H1 (cell line): ENCODE measurements around the gene TRDMT1. TPM values are rescaled to one million over a fixed set of nuclear protein-coding genes. Genes with fewer than 3 reads are reported as not detected.

ENCODE experiments used
- ASH2L ChIP-seq: fragments of 200-600, 300-600 bp; sonication (generic); IDR thresholded peaks from one replicate; pipeline ENCODE4 v1.7.1; 2017; ENCODE audit warnings: low read length
- BCL11A ChIP-seq, 2 experiments: IDR thresholded peaks; one replicate each; pipeline ENCODE4 v1.6.1; 2011; ENCODE audit warnings: low read depth in 2 of 2, low read length in 2 of 2, mild to moderate bottlenecking in 2 of 2
- CBX8 ChIP-seq: fragments of 300-800, 300-1000 bp; sonication (generic); IDR thresholded peaks from 2 replicates; pipeline ENCODE4 v1.7.1; 2016; ENCODE audit warnings: low read depth, low read length, borderline replicate concordance
- GTF2F1 ChIP-seq: IDR thresholded peaks from 2 replicates; pipeline ENCODE4 v1.6.1; 2012; ENCODE audit warnings: low read depth, low read length, improper control_type of control experiment, borderline replicate concordance
- NANOG ChIP-seq: IDR thresholded peaks from 2 replicates; pipeline ENCODE4 v1.6.1; 2011; ENCODE audit warnings: low read length, low read depth, mild to moderate bottlenecking, inconsistent platforms; ENCODE audit not compliant: insufficient read depth, poor library complexity, severe bottlenecking
- POLR2AphosphoS5 ChIP-seq: IDR thresholded peaks from 2 replicates; pipeline ENCODE4 v1.6.1; 2011; ENCODE audit warnings: low read depth, low read length
- SIRT6 ChIP-seq: IDR thresholded peaks from one replicate; pipeline ENCODE4 v1.7.1; 2012; ENCODE audit warnings: low read length, inconsistent platforms
- SP4 ChIP-seq: IDR thresholded peaks from 2 replicates; pipeline ENCODE4 v1.6.1; 2012; ENCODE audit warnings: low read length, inconsistent platforms
- SUZ12 ChIP-seq: fragments of 200-600 bp; sonication (generic); IDR thresholded peaks from 2 replicates; pipeline ENCODE4 v1.6.1; 2012; ENCODE audit warnings: mild to moderate bottlenecking, inconsistent platforms, low read length, moderate library complexity, mixed read lengths
- polyA plus RNA-seq, 7 experiments: library from polyadenylated mRNA; depleted of rRNA in 3 of 7; stranded (reverse) in 5 of 7; unstranded in 2 of 7; fragments of >200 nt in 5 of 7; fragments of 200-250 nt in 2 of 7; gene quantifications; 1 replicate in 5 of 7; 2 replicates in 1 of 7; 4 replicates in 1 of 7; pipeline versions ENCODE4 v1.2.1 to v1.2.3, GENCODE V29; 2011 to 2013; ENCODE audit warnings: missing spikeins in 2 of 7, mixed read lengths in 2 of 7
- total RNA-seq: library from RNA; stranded (reverse); fragmentation: NEBNext Ultra II Directional; extraction: Animal tissue kit (Norgen Biotek cat#: 25700); gene quantifications from 2 replicates; pipeline ENCODE4 v1.2.1, GENCODE V29; 2021
- TF ChIP-seq, protein P1 (sequence below): fragments of 300-600 bp; sonication (generic); IDR thresholded peaks from 2 replicates; pipeline ENCODE4 v1.7.1; 2012; ENCODE audit warnings: low read length, moderate library complexity, mild to moderate bottlenecking, inconsistent platforms; ENCODE audit not compliant: insufficient replicate concordance
- TF ChIP-seq, protein P2 (sequence below): IDR thresholded peaks from 2 replicates; pipeline ENCODE4 v1.6.1; 2011; ENCODE audit warnings: low read length, improper control_type of control experiment

Gene TRDMT1
- total and polyA plus RNA-seq, 2 of the 8 experiments (the other 6 are each of a cell fraction or from before 2014, with no cell fraction given): 7.4 to 21.4 TPM

DNA sequence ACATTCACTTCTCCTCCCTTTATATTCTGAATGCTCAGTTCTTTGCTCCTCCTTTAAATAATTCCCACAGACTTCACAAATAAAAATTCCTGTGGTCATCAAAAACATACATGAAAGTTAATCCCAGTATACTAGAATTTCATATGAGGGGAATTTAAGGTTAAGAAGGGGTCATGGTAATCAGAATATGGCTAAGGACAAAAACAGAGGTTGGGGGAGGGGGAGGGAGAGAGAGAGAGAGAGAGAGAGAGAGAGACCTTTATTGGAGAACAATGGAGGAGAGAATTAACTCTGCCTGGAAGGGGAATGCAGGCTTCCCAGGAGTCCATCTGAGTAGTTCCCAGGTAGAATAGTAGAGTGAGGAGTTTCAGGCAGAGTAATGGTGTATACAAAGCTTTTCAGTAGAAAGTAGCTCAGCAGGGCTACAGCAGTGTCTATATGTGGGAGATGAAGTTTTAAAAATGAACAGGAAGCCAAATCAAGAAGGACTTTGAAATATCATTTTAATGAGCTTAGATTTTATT lies 66.7 kb downstream of the TRDMT1 start (continued):
- TF ChIP-seq, protein P1, sequence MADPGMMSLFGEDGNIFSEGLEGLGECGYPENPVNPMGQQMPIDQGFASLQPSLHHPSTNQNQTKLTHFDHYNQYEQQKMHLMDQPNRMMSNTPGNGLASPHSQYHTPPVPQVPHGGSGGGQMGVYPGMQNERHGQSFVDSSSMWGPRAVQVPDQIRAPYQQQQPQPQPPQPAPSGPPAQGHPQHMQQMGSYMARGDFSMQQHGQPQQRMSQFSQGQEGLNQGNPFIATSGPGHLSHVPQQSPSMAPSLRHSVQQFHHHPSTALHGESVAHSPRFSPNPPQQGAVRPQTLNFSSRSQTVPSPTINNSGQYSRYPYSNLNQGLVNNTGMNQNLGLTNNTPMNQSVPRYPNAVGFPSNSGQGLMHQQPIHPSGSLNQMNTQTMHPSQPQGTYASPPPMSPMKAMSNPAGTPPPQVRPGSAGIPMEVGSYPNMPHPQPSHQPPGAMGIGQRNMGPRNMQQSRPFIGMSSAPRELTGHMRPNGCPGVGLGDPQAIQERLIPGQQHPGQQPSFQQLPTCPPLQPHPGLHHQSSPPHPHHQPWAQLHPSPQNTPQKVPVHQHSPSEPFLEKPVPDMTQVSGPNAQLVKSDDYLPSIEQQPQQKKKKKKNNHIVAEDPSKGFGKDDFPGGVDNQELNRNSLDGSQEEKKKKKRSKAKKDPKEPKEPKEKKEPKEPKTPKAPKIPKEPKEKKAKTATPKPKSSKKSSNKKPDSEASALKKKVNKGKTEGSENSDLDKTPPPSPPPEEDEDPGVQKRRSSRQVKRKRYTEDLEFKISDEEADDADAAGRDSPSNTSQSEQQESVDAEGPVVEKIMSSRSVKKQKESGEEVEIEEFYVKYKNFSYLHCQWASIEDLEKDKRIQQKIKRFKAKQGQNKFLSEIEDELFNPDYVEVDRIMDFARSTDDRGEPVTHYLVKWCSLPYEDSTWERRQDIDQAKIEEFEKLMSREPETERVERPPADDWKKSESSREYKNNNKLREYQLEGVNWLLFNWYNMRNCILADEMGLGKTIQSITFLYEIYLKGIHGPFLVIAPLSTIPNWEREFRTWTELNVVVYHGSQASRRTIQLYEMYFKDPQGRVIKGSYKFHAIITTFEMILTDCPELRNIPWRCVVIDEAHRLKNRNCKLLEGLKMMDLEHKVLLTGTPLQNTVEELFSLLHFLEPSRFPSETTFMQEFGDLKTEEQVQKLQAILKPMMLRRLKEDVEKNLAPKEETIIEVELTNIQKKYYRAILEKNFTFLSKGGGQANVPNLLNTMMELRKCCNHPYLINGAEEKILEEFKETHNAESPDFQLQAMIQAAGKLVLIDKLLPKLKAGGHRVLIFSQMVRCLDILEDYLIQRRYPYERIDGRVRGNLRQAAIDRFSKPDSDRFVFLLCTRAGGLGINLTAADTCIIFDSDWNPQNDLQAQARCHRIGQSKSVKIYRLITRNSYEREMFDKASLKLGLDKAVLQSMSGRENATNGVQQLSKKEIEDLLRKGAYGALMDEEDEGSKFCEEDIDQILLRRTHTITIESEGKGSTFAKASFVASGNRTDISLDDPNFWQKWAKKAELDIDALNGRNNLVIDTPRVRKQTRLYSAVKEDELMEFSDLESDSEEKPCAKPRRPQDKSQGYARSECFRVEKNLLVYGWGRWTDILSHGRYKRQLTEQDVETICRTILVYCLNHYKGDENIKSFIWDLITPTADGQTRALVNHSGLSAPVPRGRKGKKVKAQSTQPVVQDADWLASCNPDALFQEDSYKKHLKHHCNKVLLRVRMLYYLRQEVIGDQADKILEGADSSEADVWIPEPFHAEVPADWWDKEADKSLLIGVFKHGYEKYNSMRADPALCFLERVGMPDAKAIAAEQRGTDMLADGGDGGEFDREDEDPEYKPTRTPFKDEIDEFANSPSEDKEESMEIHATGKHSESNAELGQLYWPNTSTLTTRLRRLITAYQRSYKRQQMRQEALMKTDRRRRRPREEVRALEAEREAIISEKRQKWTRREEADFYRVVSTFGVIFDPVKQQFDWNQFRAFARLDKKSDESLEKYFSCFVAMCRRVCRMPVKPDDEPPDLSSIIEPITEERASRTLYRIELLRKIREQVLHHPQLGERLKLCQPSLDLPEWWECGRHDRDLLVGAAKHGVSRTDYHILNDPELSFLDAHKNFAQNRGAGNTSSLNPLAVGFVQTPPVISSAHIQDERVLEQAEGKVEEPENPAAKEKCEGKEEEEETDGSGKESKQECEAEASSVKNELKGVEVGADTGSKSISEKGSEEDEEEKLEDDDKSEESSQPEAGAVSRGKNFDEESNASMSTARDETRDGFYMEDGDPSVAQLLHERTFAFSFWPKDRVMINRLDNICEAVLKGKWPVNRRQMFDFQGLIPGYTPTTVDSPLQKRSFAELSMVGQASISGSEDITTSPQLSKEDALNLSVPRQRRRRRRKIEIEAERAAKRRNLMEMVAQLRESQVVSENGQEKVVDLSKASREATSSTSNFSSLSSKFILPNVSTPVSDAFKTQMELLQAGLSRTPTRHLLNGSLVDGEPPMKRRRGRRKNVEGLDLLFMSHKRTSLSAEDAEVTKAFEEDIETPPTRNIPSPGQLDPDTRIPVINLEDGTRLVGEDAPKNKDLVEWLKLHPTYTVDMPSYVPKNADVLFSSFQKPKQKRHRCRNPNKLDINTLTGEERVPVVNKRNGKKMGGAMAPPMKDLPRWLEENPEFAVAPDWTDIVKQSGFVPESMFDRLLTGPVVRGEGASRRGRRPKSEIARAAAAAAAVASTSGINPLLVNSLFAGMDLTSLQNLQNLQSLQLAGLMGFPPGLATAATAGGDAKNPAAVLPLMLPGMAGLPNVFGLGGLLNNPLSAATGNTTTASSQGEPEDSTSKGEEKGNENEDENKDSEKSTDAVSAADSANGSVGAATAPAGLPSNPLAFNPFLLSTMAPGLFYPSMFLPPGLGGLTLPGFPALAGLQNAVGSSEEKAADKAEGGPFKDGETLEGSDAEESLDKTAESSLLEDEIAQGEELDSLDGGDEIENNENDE: no peak
- TF ChIP-seq SP4 (no peak), NANOG (no peak), BCL11A (IDR thresholded peaks at IDR 0.05; ENCODE audit: low read depth in 2 of 2, low read length in 2 of 2) (no peak), CBX8 (no peak), SIRT6 (no peak), GTF2F1 (no peak), SUZ12 (no peak), ASH2L (no peak), POLR2AphosphoS5 (no peak)
- TF ChIP-seq, protein P2, sequence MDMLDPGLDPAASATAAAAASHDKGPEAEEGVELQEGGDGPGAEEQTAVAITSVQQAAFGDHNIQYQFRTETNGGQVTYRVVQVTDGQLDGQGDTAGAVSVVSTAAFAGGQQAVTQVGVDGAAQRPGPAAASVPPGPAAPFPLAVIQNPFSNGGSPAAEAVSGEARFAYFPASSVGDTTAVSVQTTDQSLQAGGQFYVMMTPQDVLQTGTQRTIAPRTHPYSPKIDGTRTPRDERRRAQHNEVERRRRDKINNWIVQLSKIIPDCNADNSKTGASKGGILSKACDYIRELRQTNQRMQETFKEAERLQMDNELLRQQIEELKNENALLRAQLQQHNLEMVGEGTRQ: no peak
